NCI-H1105 treated with DMSO at 0.1 percent for 48 hours (cell line): ENCODE data around the gene TGFBI.

Experiments used
- DNase-seq: peaks from one replicate; lab custom pipeline; 2025; lab: John Stamatoyannopoulos, UW

The TGFBI gene

DNA sequence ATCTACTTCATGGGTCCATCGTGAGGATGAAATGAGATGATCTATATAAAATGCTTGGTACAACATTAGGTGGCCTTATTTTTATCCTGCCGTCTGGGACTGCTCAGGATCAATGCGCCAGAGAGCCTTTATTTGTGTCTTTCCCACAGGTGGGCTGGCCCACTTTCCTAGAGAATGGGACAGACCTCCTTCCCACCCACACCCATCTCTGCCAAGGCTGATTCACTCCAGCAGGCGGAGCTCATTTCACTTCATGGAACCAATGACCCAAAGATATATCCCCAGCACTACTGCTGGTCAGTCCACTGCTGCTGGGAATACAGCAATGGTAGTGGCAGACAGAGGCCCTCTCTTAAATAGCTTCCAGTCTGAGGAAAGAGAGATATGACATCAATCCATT is 35.7 kb downstream of the TGFBI start:
- no peak for DNase-seq

DNA sequence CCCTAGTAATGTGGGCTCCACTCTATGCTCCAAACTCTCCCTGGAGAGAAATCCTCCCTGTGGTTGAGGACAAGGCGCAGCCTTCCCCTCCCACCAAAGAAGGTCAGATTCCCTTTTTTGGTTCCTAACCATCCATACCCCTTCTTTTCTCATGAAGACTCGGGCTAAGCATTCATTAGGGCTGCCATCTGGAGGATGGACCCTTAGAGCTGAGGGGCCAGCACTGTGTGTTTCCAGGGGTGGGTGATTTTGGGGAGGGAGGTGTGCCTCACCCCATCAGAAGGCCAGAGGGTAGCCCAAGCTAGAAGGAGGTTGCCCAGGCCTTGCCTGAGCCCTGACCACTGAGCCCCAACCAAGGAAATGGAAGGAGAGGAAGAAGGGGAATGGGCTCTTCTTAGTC is 36.8 kb downstream of the TGFBI start:
- DNase-seq: no peak

DNA sequence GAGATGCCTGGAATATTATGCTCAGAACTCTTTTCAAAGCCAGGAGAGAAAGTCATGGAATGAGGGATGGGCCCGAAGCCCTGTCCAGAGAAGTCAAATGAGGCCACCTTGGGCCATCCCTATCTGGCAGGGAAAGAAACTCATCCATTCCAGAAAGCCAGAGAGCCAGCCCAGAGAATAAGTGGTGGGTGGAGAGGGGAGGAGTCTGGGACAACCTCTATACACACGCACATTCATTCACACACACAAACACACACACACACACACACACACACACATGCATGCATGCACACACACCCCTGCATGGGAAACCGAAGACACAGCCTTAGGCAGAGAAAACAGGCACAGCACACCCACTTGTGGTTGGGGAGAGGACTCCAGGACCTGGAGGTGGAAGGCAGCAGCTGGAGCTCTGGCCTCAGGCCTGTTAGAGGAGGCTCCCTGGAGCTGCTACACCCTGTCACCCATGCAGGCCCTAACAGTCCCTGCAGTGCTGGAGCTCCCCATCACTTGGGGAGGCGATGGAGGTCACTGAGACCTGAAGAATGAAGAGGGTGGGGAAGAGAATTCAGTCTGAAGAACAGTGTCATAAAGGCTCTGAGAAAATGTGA is 38.0 kb downstream of the TGFBI start:
- DNase-seq: no peak

DNA sequence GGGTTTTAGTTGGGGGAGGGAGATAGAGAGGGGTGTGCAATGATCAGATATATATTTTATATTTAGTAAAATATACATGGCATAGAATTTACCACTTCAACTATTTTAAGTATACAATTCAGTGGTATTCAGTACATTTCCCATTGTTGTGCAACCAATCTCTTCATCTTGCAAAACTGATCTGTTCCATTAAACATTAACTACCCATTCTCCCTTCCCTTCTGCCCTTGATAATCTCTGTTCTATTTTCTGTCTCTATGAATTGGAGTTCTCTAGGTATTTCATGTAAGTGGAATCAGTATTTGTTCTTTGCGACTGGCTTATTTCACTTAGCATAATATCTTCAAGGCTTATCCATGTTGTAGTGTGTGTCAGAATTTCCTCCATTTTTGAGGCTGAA is 38.6 kb downstream of the TGFBI start:
- DNase-seq: no peak

DNA sequence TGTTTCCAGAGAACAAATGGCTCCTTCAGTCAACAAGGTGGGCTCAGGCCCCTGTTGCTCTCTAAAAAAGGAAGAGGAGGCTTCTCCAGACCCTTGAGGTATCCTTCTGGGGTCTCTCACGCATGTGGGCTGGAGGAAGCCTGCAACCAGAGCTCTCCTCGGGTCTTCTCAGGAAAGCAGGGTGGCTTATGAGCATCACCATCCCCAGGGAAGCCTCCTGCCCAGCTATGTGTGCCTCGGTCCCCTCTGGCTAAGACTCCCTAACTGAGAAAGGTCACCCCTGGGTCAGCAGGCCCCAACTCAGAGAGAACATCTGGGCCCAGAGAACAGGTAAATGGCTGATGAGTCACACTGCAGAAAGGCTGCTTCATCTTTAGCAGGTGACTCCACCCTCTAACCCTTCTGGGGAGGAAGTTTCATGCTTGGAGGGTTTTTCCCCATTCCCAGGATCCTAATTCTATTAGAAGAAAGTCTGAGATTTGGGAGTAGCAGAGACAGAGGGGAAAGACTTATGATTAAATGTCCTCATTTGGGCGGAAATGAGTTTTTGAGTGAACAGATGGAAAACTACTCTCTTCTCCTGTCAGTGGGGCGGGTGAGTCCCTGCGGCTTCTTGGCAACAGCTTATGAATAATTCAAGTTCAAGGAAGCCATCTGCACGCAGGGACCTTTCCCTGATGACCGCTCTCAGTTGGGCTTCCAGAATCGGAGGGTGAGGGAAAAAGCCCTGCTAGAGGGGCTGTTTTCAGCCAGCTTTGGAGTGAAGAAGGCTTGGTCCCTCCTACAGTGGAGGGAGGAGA is 41.9 kb downstream of the TGFBI start:
- no peak for DNase-seq

DNA sequence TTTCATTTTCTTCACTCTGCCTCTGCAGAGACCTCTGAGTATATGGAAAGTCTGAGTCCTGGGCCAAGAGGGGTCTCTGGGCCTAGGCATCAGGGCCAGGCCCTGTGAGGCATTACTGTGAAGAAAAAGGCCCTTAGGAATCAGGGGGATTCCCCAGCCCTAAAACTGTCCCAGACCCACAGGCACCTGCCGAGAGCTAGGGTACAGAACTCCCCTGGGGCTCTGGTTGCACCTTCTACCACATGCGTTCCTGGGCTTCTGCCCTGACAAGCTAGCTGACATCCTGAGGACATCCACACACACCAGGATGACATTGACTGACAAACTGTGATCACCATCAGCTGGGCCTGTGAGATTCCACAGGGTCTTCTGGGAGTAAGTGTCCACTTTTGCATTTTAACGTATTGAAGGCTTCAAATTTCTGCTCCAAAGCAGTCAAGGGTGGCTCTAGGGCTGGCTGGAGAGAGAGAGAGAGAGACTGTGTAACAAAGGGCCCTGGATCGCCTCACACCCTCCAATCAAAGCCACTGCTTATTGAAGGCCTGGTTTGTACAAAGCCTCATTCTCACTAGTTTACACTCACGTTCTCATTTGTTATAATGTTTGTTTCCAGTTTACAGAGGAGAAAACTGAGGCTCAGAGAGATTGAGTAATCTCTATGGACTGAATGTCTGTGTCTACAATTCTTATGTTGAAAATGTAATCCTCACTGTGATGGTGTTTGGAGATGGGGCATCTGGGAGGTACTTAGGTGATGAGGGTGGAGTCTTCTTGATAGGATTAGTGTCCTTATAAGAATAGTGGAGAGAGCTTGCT is 45.1 kb downstream of the TGFBI start:
- no peak for DNase-seq

DNA sequence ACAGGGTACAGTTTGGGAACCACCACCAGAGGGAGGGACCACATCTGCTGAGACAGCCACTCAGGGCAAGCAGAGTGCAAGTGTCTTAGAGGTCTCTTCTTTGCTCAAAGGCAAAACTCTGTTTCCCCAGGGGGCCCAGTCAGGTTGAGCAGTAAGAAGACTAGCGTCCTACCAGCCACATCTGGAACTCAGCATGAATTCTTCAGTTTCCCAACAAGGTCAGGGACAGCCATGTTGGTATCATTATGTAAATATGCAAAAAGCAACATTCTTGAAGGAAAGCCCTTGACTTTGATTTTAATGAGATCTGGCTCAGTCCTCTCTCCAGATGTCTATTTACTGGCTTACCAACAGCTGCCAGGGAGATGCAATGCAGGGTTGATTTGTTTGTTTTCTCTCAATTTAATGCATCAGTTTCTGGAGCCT is 46.7 kb downstream of the TGFBI start:
- DNase-seq: no peak

DNA sequence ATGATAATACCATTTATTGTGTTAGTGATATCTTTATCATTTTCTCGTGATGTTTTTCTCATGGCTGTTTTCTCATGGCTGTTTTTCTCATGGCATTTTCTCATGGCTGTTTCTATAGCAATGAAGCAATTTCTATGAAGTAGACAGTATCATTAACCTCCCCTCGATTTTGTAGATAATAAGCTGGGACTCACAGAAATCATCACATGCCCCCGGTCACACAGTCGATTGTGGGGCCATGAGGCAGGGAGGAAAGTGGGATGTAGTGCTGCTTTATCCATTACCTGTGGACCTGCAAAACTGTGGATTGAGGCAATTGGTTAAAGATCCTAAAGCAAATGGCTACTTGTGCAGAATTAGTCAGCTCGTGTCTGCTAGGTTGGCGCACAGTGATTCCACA is 47.3 kb downstream of the TGFBI start:
- DNase-seq: no peak

DNA sequence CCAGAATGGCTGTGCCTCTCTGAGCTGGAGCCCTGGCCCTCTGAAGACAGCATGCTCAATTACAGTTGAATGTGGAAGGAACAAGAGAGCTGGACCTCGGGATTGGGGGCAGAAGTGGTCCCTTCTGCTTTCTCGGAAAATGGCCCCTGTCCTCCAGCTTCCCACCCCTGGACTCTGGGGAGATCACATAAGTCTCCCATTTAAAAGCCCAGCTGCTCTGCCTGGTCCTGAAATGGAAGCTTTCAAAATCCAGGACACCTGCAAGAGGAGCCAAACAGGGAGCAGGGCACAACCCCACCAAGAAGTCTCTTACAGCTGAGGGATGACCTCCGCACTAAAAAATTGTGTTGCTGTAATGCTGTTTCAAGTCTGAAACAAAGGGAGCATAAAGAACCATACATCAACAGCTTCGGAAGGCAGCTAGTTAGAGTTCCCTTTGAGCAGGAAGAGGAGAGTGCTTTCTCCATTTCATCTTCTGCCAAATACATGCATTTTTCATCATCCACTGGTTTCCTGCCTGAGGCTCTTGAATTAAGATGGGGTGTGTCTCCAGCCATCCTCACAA is 48.2 kb downstream of the TGFBI start:
- DNase-seq: no peak

DNA sequence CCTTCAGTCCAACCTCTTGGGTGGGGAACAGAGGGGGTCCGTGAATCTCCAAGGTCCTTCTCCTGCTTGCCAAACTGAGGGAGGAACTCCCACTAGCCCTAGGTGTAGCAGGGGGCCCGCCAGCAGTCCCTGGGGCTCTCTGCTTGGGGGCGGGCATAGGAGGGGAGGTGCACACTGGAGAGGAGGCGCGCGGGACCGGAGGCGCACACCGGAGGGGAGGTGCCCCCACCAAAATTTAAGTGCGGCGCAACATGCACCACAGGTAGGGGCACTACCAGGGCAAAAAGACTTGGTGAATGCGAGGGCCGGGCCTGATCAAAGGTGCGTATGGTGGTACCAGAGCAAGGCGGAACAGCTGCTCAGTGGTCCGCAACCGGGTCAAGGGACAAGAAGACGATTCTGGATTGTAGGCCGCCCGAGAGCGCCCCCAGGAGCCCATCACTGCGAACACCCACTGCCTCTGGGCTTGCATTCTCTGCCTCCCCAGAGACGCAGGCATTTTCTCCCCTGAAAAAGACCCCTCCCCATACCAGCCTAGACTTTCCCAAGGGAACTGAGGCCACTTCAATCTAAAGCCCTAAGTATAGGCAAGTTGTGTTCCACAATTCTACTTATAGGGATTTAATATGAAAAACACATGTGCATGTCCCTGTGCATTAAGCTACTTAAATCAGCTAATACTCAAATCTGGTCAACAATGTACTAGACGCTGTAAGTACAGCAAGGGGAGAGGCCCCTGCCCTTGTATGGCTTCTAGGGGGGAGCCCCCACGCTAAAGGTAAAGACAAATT is 50.6 kb downstream of the TGFBI start:
- DNase-seq: no peak

DNA sequence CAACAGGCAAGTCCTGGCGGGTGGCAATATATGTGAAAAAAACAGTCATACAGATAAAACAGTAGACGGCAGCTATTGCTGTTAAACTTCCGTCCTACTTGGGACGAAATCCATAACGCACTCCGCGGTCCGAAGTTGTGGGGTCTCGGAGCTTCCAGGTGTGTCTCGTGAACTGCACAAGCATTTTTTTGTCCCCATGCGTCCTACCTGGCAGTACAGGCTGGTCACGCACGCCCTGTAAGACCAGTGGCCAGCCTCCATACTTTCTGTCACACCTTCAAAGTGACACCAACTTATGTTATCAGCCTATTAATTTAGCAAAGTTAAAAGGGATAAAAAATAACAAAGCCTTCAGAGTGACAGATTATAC is 51.3 kb downstream of the TGFBI start:
- DNase-seq: no peak

DNA sequence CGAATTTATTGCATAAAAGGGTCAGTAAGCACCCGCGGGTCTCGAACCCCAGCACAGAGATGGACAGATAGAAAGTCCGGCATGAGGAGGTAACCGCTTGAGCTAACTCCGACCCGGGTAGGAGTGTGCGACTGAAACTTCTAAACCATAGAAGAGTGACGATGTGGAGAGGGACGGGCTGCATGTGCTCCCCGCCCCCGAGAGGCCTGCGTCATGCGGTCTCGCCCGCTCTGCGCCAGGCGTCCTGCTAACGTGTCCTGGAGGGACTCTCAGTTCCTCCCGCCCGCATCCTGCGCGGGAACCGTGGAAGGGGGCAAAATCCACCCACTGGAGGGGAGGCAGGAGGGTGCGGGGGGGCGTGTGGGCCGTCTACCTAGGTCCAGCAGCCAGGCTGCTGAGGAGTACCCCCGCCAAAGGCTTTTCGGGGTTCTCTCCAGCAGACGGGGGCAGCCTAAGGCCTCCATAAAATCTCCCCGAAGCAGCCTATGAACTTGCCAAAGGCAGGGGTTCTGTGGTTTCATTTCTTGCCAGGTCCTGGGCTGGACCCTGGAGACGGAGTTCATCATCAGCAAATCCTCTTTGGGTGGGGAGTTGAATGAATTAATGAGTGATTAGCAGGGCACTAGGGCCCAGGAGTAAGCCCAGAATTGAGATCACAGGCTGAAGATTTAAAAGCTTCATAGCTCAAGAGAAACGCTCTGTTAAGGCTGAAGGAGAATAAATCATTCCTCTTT is 51.9 kb downstream of the TGFBI start:
- DNase-seq: no peak

DNA sequence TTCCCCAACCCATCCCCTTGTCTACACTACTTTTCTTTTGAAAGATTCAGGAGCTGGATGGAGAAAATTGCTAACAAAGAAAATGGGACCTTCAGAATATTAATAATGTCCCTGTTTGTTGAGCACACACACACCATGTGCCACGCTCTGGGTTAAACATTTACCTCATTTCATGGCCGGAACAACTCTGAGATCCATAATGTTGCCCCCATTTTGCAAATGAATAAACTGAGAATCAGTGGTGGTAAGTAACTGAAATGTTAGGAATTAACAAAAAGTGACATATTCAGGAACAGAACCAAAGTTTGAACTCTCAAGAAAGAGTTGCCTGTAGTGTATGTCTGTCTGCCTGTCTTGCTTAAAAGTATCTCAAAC is 52.4 kb downstream of the TGFBI start:
- no peak for DNase-seq

DNA sequence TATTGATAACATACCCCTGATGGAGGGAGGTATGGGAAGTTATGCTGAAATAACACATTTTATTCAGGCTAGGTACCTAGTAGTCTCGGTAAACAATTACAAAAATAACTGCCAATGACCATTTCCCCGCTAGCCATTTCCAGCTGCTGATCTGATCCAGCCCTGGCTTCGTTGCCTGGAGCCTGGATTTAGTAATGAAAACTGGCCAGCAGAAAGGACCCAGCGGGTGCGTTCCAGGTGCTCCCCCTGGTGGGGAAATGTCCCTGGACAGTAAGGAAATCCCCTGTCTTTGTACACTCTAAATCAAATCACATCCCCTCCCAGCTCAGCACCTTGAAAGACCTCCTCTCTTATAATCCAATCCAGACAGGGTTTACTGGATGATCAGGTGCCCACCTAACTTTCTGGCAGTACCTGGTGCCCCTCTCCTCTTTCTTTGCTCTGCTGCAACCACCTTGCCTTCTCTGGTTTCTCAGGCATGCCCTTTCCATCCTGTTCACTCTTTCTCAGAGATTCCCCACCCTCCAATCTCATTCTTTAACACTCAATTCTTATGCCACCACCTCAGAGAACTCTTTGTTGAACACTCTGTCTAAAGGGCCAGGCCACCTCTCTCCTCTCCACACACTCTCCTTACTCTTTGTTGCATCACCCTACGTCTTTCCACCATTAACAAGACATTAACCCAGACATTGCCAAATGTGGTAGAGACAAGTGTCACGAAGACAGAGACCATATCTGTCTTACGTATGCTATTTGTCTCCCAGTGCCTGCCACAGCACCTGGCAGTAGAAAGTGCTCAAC is 53.8 kb downstream of the TGFBI start:
- DNase-seq: peak; percentile 12

DNA sequence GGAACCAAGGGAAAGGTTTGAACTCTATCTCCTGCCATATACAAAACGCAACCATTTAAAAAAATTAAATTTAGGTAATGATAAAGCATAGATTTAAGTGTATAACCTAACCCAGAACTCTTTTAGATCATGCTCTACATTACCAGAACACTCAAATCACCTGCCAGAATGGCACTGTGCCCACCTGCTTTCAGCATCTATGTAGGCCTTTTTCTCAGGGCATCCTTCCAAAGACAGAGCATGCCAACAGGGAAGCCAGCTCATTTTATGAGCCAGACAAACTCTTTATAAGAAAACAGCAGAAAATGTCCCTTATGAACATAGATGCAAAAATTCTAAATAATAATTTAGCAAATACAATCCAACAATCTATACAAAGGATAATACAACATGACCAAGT is 55.9 kb downstream of the TGFBI start:
- DNase-seq: peak; percentile 15

DNA sequence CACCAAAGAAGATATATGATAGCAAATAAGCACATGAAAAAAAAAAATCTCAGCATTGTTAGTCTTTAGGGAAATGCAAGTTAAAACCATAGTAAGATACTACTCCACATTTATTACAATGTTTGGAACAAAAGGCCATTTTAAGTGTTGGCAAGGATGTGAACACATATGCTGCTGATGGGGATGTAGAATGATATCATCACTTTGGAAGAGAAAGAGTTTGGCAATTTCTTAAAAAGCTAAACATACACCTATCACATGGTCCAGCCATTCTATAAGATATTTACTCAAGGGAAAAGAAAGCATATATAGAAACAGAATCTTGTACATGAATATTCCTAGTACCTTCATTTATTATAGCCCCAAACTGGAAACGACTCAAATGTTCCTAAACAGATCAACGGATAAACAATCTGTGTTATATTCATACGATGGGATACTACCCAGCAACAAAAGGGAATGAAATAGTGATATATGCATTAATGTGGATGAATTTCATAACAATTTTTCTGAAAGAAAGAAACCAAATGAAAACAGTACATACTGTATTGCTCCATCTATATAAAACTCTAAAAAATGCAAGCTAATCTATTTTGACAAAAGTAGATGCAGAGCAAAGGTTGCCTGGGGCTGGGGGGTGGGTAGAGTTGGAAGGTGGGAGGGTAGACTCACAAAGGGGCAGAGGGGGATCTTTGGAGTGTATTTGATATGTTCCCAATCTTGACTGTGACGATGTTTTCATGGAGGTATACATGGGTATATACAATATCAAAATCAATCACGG is 58.2 kb downstream of the TGFBI start:
- DNase-seq: no peak

DNA sequence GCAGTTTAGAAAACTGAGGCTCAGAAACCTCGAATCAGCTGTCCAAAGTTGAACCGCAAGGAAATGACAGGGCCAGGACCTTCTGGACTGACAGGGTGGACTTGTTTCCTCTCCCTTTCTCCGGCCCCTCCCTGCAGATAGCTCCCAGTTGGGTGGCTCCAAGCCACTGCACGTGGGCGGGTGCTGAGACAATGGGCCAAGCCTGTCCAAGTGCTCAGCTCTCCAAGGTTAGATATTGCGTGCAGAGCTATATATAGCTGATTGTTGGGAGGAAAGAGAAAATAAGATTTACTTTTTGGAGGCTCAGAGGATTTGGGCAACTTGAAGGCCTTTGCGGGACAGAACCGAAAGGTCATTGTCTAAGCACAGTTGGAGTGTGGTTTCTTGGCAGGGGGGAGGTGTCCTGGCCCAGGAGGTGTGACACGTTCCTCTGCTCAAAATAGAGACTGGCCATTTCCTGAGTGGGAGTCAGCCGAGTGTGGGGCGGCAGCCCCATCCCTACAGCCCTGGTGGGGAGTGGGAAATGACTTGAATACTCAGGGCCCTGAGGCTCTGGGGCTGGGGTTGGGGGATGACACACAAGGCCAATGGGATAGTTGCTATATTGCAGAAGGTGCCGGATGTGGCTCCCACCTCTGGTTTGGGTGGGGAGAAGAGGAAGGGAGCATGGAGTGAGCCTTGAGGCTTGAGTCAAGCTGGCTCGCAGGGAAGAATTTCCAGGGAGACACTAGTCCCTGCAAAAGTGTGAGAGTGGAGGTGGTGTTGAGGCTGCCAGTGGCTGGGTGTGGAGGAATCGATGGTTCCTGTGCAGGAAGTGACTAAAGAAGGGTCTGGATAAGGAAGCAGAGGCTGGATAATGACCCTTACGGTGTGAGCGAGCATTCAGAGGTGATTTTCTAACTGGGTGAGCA is 59.4 kb downstream of the TGFBI start:
- DNase-seq: no peak

DNA sequence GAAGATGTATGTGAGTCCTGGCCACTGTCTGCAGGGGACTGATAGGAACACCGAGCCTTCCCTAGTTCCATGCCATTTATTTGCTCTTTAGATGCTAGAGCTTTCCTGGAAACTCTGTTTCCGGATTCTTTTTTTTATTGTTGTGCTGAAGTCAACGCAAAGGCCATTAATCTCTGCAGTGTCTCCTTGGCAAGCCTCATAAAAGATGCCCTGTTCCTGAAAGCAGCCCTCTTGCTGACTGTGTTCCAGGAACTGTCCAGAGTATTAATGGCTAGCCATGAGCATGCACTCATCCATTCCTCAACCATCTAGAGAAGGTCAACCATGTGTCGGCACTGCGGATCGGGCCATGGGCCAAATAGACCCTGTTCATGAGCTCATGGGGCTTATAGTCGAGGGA is 61.0 kb downstream of the TGFBI start:
- DNase-seq: no peak

DNA sequence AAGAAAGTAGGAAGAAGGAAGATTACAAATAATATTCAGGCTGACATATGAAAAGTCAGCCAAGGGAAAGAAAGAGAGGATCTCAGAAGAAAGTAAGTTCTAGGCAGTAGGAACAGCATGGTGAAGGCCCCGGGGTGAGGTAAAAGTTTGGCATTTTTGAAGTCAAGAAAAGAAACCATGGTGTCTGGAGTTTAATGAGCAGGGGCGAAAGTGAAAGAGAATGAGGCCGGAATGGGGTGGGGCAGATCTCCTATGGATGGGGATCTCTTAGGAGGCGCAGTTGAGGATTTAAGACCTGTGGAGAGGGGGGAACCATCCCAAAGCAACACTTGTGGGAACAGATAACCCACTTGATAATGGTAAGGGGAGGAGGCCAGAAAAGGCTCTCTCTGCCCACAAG is 61.5 kb downstream of the TGFBI start:
- DNase-seq: no peak
